GM12878 (cell line): ENCODE measurements around the gene LTBP2. TPM values are rescaled to one million over a fixed set of nuclear protein-coding genes. Genes with fewer than 3 reads are reported as not detected.

Experiments used
- ATAC-seq: fragments of 200-7000 bp; cut with Tn5 transposase; 3 replicates; pipeline ENCODE4 v1.9.1; 2020; ENCODE audit warnings: mild to moderate bottlenecking, moderate library complexity
- BruUV-seq: library from RNA; stranded (reverse); fragments of 400-500 nt; replicated peaks from 2 replicates; lab custom pipeline; 2021; lab: Mats Ljungman, UMichigan
- CTCF ChIA-PET: fragments of 300-600 bp; sonication (Branson Sonifier 250); formaldehyde crosslinking; extraction: SDS; loops from one replicate; lab custom pipeline; 2021; ENCODE audit warnings: inconsistent platforms; lab: Yijun Ruan, JAX
- POLR2A ChIA-PET: fragments of 350-600 bp; formaldehyde crosslinking; extraction: SDS; loops from one replicate; lab custom pipeline; 2021; ENCODE audit warnings: inconsistent platforms; lab: Charles Lee
- RAD21 ChIA-PET: fragments of 300-600 bp; sonication (Branson Sonifier 250); formaldehyde crosslinking; loops from one replicate; lab custom pipeline; 2023; ENCODE audit warnings: antibody characterized with exemption; ENCODE audit not compliant: unreplicated experiment; lab: Charles Lee
- SMC1A ChIA-PET: fragments of 300-600 bp; sonication (Branson Sonifier 250); formaldehyde crosslinking; loops from one replicate; lab custom pipeline; 2023; ENCODE audit not compliant: unreplicated experiment, uncharacterized antibody; lab: Charles Lee
- DNase-seq: peaks from one replicate; pipeline ENCODE4 v3.0.0-alpha.2; 2011; ENCODE audit warnings: low read depth, low spot score
- FAIRE-seq: peaks from 3 replicates; lab custom pipeline; 2011; peaks lifted over from hg19 to GRCh38; lab: Jason Lieb, UNC
- H2AFZ ChIP-seq: 2 replicates; pipeline ENCODE4 v1.6.0; 2011; ENCODE audit warnings: low read depth, low read length, control low read depth; ENCODE audit not compliant: control insufficient read depth
- H3K27ac ChIP-seq: 2 replicates; pipeline ENCODE4 v1.5.1; 2011; ENCODE audit warnings: control low read depth; ENCODE audit not compliant: control insufficient read depth, insufficient read depth
- H3K27me3 ChIP-seq, 2 experiments: replicated peaks in 1 of 2; 2 replicates each; pipeline versions ENCODE4 v1.6.0 to v1.6.1; 2011; ENCODE audit warnings: low read length in 1 of 2; ENCODE audit not compliant: control insufficient read depth in 2 of 2, insufficient read depth in 2 of 2
- H3K36me3 ChIP-seq, 2 experiments: 2 replicates each; pipeline ENCODE4 v1.5.1; 2011; ENCODE audit warnings: low read length in 1 of 2; ENCODE audit not compliant: control insufficient read depth in 2 of 2, insufficient read depth in 2 of 2
- H3K4me1 ChIP-seq: 2 replicates; pipeline ENCODE4 v1.6.1; 2011; ENCODE audit warnings: mild to moderate bottlenecking, low read length, moderate library complexity, mixed read lengths; ENCODE audit not compliant: control insufficient read depth, insufficient read depth
- H3K4me2 ChIP-seq: 2 replicates; pipeline ENCODE4 v1.6.0; 2011; ENCODE audit warnings: control low read depth; ENCODE audit not compliant: control insufficient read depth, insufficient read depth
- H3K4me3 ChIP-seq: fragments of 200-600 bp; sonication (generic); 2 replicates; pipeline ENCODE4 v1.5.1; 2016
- H3K79me2 ChIP-seq: 2 replicates; pipeline ENCODE4 v1.6.0; 2011; ENCODE audit warnings: low read length; ENCODE audit not compliant: control insufficient read depth, insufficient read depth
- H3K9ac ChIP-seq: 2 replicates; pipeline ENCODE4 v1.8.0; 2011; ENCODE audit warnings: low read length, control low read depth, mixed read lengths; ENCODE audit not compliant: control insufficient read depth, insufficient read depth
- H3K9me3 ChIP-seq: replicated peaks from 3 replicates; pipeline ENCODE4 v1.5.1; 2011; ENCODE audit warnings: mild to moderate bottlenecking, low read length; ENCODE audit not compliant: control insufficient read depth, insufficient read depth
- H4K20me1 ChIP-seq: 2 replicates; pipeline ENCODE4 v1.6.0; 2011; ENCODE audit not compliant: control insufficient read depth, insufficient read depth
- BCL11A ChIP-seq: IDR thresholded peaks from 2 replicates; pipeline ENCODE4 v1.6.1; 2011; ENCODE audit warnings: low read depth, low read length
- CEBPZ ChIP-seq: fragments of 150-350 bp; IDR thresholded peaks from 2 replicates; pipeline ENCODE4 v1.6.1; 2016; ENCODE audit warnings: low read depth, low read length
- CUX1 ChIP-seq: IDR thresholded peaks from 2 replicates; pipeline ENCODE4 v1.6.1; 2012; ENCODE audit warnings: improper control_type of control experiment, low read depth, low read length; ENCODE audit not compliant: insufficient replicate concordance
- NFYA ChIP-seq: IDR thresholded peaks from 2 replicates; pipeline ENCODE4 v1.6.1; 2011; ENCODE audit warnings: low read depth, mild to moderate bottlenecking, low read length, improper control_type of control experiment, borderline replicate concordance
- RBBP5 ChIP-seq: fragments of 200-600 bp; sonication (generic); conservative IDR thresholded peaks from 2 replicates; pipeline ENCODE4 v1.6.1; 2016
- WRNIP1 ChIP-seq: IDR thresholded peaks from 2 replicates; pipeline ENCODE4 v1.6.1; 2011; ENCODE audit warnings: low read depth, low read length, improper control_type of control experiment, borderline replicate concordance
- ZNF592 ChIP-seq: fragments of 450-650 bp; IDR thresholded peaks from 2 replicates; pipeline ENCODE4 v1.6.1; 2017; ENCODE audit warnings: mild to moderate bottlenecking, moderate library complexity
- ZSCAN29 ChIP-seq: fragments of 450-650 bp; IDR thresholded peaks from 2 replicates; pipeline ENCODE4 v1.6.1; 2017; ENCODE audit warnings: mild to moderate bottlenecking, moderate library complexity
- whole genome bisulfite sequencing: methylation state at CpG from one replicate; pipeline ENCODE4 v1.1.6; 2016; ENCODE audit warnings: low lambda C conversion rate; ENCODE audit not compliant: insufficient replicate concordance, insufficient coverage; ENCODE audit errors: missing lambda C conversion rate; 5-methylcytosine and 5-hydroxymethylcytosine counted together
- in situ Hi-C: fragments of 300-500 bp; cut with MboI; formaldehyde crosslinking; loops from 9 replicates; pipeline ENCODE4 v1.14.3; 2018; ENCODE audit warnings: mixed read lengths
- intact Hi-C: fragments of 100-400 bp; cut with micrococcal nuclease; formaldehyde crosslinking; loops from one replicate; pipeline ENCODE4 v1.14.2; 2022; ENCODE audit not compliant: unreplicated experiment
- polyA plus RNA-seq, 11 experiments: library from polyadenylated mRNA; depleted of rRNA in 4 of 11; unstranded in 6 of 11; stranded (reverse) in 5 of 11; fragments of >200 nt; fragmentation: Nextera tagmentation in 4 of 11; fragmentation: Illumina TruSeq in 1 of 11; extraction: Ambion mirVana in 4 of 11; extraction: Trizol in 1 of 11; gene quantifications; 1 replicate in 1 of 11; 2 replicates in 10 of 11; pipeline versions ENCODE4 v1.2.1 to v1.2.3, GENCODE V29; 2011 to 2016; ENCODE audit warnings: inconsistent platforms in 2 of 11, missing spikeins in 2 of 11, low read depth in 1 of 11
- total RNA-seq, 4 experiments: library from RNA; depleted of rRNA in 3 of 4; stranded (reverse); fragments of >200 nt in 3 of 4; fragmentation: Illumina TruSeq in 1 of 4; extraction: Trizol in 1 of 4; gene quantifications; 2 replicates each; pipeline versions ENCODE4 v1.2.1 to v1.2.3, GENCODE V29; 2013 to 2021

Gene LTBP2
- total and polyA plus RNA-seq, 10 of the 15 experiments (the other 5 are each of a cell fraction or from before 2014, with no cell fraction given), result 0.03 to 0.23 (median 0.06) TPM; not detected in 1

GRCh38 chr14:74647678-74648461 is 35.8 kb upstream of the LTBP2 start:
- SMC1A ChIA-PET, result no interaction called here
- CTCF ChIA-PET, result no interaction called here
- WGBS, result 16% methylated on average over 7 of the region's 7 CpGs
- no peak for FAIRE-seq
- Histone ChIP-seq H3K4me1 (no peaks in the 10 kb centered on the region), H3K79me2 (no peaks in the 10 kb centered on the region), H3K4me2 (no peak overlapping the region), H3K36me3 (no peaks in the 10 kb centered on the region), H3K4me3 (no peak overlapping the region), H3K9me3 (no peaks in the 10 kb centered on the region), H4K20me1 (no peaks in the 10 kb centered on the region), H3K9ac (no peak overlapping the region), H2AFZ (no peak overlapping the region), H3K27ac (no peak overlapping the region), H3K27me3 (no peaks in the 10 kb centered on the region)
- no TSS peak for BruUV-seq
- intact Hi-C loops (loop anchor here (5.0 kb wide), 1 partner anchor 36 kb away; the partner anchor contains the start of gene LTBP2), in situ Hi-C loops (no loop called here)
- RAD21 ChIA-PET, result no interaction called here
- peak; percentile 23 for ATAC-seq
- POLR2A ChIA-PET, result no interaction called here
- no peak for DNase-seq
- TF ChIP-seq WRNIP1 (no peak), BCL11A (no peak), CEBPZ (no peak), ZSCAN29 (no peak), ZNF592 (no peak), NFYA (no peak), CUX1 (no peak), RBBP5 (no peak)
